ENCODE data around the gene ITM2C.

The ITM2C gene

GRCh38 chr2:230913406-230914143 lies 48.8 kb downstream of the ITM2C start:
- DNase-seq (ENCODE audit: low spot score in 2 of 2) (no peak), ATAC-seq (peak; percentile 35)
- H3K27ac Mint-ChIP-seq = no peak overlapping the region
- H3K4me1 Mint-ChIP-seq = peaks cover 47% of the 10 kb centered on the region
- no peak overlapping the region for H3K4me3 Mint-ChIP-seq
- no peaks in the 10 kb centered on the region for H3K9me3 Mint-ChIP-seq
- peaks cover 2% of the 10 kb centered on the region for H3K36me3 Mint-ChIP-seq

GRCh38 chr2:230914886-230915285 lies 50.1 kb downstream of the ITM2C start:
- no peak overlapping the region for H3K4me3 Mint-ChIP-seq
- H3K36me3 Mint-ChIP-seq = no peaks in the 10 kb centered on the region
- no peaks in the 10 kb centered on the region for H3K9me3 Mint-ChIP-seq
- H3K27ac Mint-ChIP-seq = no peak overlapping the region
- peaks cover 43% of the 10 kb centered on the region for H3K4me1 Mint-ChIP-seq
- ATAC-seq (no peak), DNase-seq (ENCODE audit: low spot score in 2 of 2) (no peak)

DNA sequence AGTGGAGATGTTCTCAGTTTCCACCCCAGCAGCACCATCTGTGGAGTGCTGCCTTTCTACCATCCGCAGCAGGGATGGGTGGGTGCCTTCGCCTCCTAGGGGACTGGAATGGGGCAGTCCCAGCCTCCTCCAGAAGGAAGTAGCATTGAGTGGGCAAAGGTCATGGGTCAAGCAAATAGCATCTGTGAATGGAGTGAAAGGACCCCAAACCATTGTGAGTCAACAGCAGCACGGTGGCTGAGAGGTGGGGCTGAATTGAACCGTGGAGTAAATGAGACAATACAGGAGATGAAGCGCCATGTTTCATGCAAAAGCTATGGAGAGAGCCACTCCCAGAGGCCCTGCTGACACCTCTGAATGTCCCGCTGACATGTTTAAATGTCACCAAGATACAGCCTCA lies 50.6 kb downstream of the ITM2C start:
- Mint-ChIP-seq H3K9me3 (no peaks in the 10 kb centered on the region), H3K36me3 (no peaks in the 10 kb centered on the region), H3K4me1 (peaks cover 45% of the 10 kb centered on the region), H3K4me3 (peak overlapping the region; percentile 41), H3K27ac (no peak overlapping the region)
- no peak for DNase-seq (ENCODE audit: low spot score in 2 of 2)
- no peak for ATAC-seq

DNA sequence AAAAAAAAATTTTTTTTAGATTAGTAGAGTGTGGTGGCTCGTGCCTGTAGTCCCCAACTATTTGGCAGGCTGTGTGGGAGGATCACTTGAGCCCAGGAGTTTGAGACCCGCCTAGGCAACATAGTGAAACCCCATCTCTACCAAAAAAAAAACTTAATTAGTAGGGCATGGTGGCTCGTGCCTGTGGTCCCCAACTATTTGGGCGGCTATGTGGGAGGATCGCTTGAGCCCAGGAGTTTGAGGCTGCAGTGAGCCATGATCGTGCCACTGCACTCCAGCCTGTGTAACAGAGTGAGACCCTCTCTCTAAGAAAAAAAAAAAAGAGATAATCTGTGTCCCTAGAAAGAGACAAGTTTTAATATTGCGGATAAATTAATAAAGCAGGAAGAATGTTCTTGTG lies 51.5 kb downstream of the ITM2C start:
- DNase-seq (ENCODE audit: low spot score in 2 of 2) = no peak
- Mint-ChIP-seq H3K4me1 (peaks cover 40% of the 10 kb centered on the region), H3K4me3 (peak overlapping the region; percentile 41)

DNA sequence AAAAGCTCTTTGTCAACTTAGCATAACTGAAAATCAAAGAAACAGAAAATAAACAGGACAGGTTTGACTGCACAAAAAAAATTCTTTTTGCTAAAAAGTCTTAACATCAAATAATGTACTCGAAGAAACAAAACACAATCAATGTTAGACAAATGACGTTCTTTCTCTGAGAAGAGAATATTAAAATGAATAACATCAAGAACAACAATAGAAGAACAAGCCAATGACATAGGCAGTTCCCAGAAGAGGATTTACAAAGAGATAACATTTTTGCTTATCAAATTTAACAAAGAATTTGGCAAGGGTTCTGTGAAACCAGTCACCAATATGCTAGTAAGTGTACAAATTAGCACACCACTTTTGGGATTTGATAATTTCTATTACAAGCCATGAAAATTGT lies 54.5 kb downstream of the ITM2C start:
- Mint-ChIP-seq H3K4me3 (peak overlapping the region; percentile 71), H3K9me3 (no peaks in the 10 kb centered on the region), H3K4me1 (peaks cover 56% of the 10 kb centered on the region), H3K27ac (peak overlapping the region; percentile 81), H3K36me3 (peaks cover 11% of the 10 kb centered on the region)
- DNase-seq (ENCODE audit: low spot score in 2 of 2) (no peak), ATAC-seq (no peak)

More for the DNA sequence above, 51.5 kb downstream of the ITM2C start:
- no peaks in the 10 kb centered on the region for H3K36me3 Mint-ChIP-seq
- no peaks in the 10 kb centered on the region for H3K9me3 Mint-ChIP-seq
- no peak for ATAC-seq
- peak overlapping the region; percentile 33 for H3K27ac Mint-ChIP-seq

DNA sequence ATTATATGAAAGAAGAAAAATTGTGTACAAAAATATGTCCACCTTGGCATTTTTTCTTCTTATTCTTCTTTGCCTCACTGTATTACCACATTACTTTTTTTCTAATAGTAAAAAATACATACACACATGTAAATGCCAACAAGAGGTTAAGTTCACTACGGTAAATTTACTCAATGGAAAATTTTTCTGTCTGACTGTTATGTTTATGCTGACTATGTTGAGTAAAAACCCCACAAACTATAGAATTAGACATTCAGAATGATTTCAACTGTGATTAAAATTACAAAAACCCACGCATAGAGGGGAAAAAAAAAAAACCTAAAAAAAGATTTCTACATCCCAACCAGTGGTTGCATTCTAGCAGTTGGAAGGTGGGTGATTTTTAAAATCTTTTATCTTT lies 54.9 kb downstream of the ITM2C start:
- no peaks in the 10 kb centered on the region for H3K9me3 Mint-ChIP-seq
- H3K4me1 Mint-ChIP-seq = peaks cover 58% of the 10 kb centered on the region
- peaks cover 15% of the 10 kb centered on the region for H3K36me3 Mint-ChIP-seq
- H3K27ac Mint-ChIP-seq = peak overlapping the region; percentile 81
- H3K4me3 Mint-ChIP-seq = peak overlapping the region; percentile 71
- ATAC-seq (peak; percentile 17), DNase-seq (ENCODE audit: low spot score in 2 of 2) (no peak)

DNA sequence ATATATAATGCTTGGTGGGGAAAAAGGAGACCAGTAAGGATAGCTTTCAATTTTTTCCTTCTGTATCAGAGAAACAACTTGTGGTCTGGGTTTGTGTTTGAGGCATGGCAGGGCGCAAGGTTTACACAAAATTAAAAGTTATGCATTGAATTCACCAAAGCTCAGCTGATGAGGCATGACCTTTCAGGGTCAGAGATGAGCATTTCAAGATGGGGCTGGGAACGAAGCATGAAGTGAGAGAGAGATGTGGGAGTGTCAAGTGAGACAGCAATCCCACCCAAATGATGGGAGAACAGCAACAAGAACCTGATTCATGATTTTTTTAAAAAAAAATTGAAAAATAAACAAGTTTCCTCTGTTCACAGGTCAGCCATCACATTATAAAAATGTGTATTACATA lies 55.4 kb downstream of the ITM2C start:
- H3K36me3 Mint-ChIP-seq = peaks cover 19% of the 10 kb centered on the region
- H3K4me3 Mint-ChIP-seq = peak overlapping the region; percentile 71
- no peaks in the 10 kb centered on the region for H3K9me3 Mint-ChIP-seq
- DNase-seq (ENCODE audit: low spot score in 2 of 2) (no peak), ATAC-seq (no peak)
- peak overlapping the region; percentile 81 for H3K27ac Mint-ChIP-seq
- H3K4me1 Mint-ChIP-seq = peaks cover 58% of the 10 kb centered on the region

GRCh38 chr2:230921806-230922595 lies 57.3 kb downstream of the ITM2C start:
- H3K27ac Mint-ChIP-seq = peak overlapping the region; percentile 40
- peaks cover 19% of the 10 kb centered on the region for H3K36me3 Mint-ChIP-seq
- no peaks in the 10 kb centered on the region for H3K9me3 Mint-ChIP-seq
- no peak for ATAC-seq
- peak overlapping the region; percentile 71 for H3K4me3 Mint-ChIP-seq
- no peak for DNase-seq (ENCODE audit: low spot score in 2 of 2)
- H3K4me1 Mint-ChIP-seq = peaks cover 61% of the 10 kb centered on the region

DNA sequence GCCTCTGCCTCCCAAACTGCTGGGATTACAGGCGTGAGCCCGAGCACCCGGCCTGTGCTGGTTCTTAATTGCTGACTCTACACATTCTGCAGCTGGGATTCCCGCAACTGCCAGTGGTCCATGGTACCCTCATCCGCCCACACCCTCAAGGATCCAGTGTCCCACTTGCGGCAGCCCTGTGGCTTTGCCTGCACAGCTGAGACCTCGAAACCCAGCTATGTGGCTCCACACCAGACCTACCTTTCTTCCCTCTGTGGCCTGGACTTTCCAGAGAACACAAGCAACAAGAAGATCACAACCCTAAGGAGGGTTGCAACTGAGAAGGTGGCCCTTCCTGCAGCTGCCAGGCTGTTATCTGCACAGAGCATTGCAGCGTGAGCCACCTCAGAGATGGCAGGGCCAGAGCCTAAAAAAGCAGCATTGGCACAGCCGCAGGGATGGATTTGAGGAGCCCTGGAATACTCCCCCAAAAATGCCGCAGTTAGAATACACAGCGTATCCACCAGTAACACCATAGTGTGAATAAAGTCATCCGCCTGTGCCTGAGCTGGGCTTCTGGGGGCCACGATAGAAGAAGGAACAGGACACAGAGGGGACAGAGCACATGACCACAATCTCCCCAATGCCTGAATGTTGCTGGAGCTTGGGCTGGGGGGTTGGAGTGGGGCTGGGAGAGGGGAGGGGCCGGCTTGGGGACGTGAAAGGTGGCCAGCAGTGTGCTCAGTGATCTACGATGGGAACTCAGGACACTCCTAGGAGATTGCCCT lies 58.4 kb downstream of the ITM2C start:
- DNase-seq (ENCODE audit: low spot score in 2 of 2) (no peak), ATAC-seq (no peak)
- peak overlapping the region; percentile 84 for H3K27ac Mint-ChIP-seq
- peak overlapping the region; percentile 71 for H3K4me3 Mint-ChIP-seq
- H3K9me3 Mint-ChIP-seq = no peaks in the 10 kb centered on the region
- peaks cover 19% of the 10 kb centered on the region for H3K36me3 Mint-ChIP-seq
- H3K4me1 Mint-ChIP-seq = peaks cover 66% of the 10 kb centered on the region

DNA sequence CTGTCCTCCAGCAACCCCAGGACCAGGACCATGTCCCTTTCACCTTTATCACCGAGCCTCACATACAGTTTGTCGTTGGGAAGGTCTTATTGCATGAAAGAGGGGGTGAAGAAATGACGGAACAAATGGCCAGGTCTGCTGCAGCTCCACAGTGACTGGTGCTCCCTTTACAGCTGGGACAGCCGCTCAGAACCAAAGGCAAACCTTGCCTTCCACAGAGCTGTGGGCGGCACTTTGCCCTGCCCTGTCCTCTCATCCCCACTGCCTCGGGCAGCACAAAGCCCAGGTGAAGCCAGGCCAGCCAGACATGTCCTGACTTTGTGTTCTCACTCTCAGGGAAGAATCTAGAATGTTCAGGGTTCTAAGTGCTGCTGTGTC lies 59.3 kb downstream of the ITM2C start:
- ATAC-seq (peak; percentile 4), DNase-seq (ENCODE audit: low spot score in 2 of 2) (no peak)
- peak overlapping the region; percentile 84 for H3K27ac Mint-ChIP-seq
- H3K4me1 Mint-ChIP-seq = peaks cover 61% of the 10 kb centered on the region
- no peaks in the 10 kb centered on the region for H3K9me3 Mint-ChIP-seq
- H3K4me3 Mint-ChIP-seq = peak overlapping the region; percentile 71
- H3K36me3 Mint-ChIP-seq = peaks cover 19% of the 10 kb centered on the region

- H3K27ac Mint-ChIP-seq = peak within 1 kb of the TSS; percentile 84
- peak; percentile 47 to 85 for DNase-seq (ENCODE audit: low spot score in 2 of 2)
- peaks cover 57% of the 10 kb centered on the region for H3K4me1 Mint-ChIP-seq
- H3K9me3 Mint-ChIP-seq = no peaks in the 10 kb centered on the region
- H3K4me3 Mint-ChIP-seq = peak within 1 kb of the TSS; percentile 71
- peak; percentile 84 for ATAC-seq
- H3K36me3 Mint-ChIP-seq = peaks cover 19% of the 10 kb centered on the region
These were observed 60.0 kb downstream of the ITM2C start, which contains the start of gene GPR55 for GRCh38 chr2:230924470-230925341. GPR55 (minus strand) TSS chr2:230925242; CDS start chr2:230910962, 14,280 bp downstream.

- peaks cover 19% of the 10 kb centered on the region for H3K36me3 Mint-ChIP-seq
- peak overlapping the region; percentile 84 for H3K27ac Mint-ChIP-seq
- peaks cover 50% of the 10 kb centered on the region for H3K4me1 Mint-ChIP-seq
- H3K4me3 Mint-ChIP-seq = peak overlapping the region; percentile 71
- DNase-seq (ENCODE audit: low spot score in 2 of 2) = no peak
- peak; percentile 1 for ATAC-seq
- H3K9me3 Mint-ChIP-seq = no peaks in the 10 kb centered on the region
These were observed 60.7 kb downstream of the ITM2C start for GRCh38 chr2:230925443-230925878.

DNA sequence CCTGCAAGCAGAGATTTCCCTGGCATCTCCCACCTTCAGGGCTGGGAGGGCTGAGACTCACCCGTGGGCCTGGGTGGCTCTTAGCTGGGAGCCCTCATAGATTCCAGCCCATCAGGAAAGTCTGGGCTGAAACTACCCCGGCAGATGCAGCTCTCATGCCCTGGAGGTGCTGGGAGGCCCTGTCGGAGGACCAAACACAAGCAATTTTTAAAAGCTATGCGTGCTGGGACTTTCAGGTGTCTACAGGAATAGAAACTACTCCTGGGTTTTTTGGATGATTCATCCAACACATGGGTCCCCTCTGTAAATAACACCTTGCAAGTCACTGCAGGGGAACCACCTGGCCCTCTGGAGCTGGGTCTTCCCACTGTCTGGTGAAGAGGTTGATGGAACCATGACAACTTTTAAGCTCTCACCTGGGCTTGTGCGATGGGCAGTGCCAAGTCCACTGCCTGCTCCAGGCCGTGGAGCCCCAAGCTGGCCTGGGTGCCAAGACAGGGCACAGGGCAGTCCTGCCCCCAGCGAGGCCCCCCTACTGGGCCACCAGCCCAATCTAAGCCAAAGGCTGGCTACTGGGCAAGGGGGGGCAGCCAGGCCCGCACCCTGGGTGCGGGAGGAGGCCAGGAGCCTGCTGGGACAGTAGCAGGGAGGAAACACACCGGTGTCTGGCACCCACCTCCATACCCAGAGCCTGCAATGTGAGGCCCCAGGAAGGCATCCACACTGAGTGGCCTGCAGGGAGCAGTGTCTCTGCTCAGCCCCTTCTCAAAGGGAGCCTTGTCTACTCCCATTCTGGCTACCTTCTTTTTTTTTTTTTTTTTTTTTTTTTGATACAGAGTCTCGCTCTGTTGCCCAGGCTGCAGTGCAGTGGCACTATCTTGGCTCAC lies 61.4 kb downstream of the ITM2C start:
- Mint-ChIP-seq H3K27ac (peak overlapping the region; percentile 84), H3K4me3 (peak overlapping the region; percentile 71), H3K36me3 (peaks cover 19% of the 10 kb centered on the region), H3K4me1 (peaks cover 52% of the 10 kb centered on the region), H3K9me3 (no peaks in the 10 kb centered on the region)
- DNase-seq (ENCODE audit: low spot score in 2 of 2) = no peak
- ATAC-seq = peak; percentile 48

Measured in stimulated activated effector memory CD8-positive, alpha-beta T cell treated with anti-CD3 and anti-CD28 coated beads, Interleukin-12 subunit alpha, Interleukin-12 subunit beta, amount 100 ng/mL, for 72 hours (primary cell).